Activated naive CD4-positive, alpha-beta T cell treated with anti-CD3 and anti-CD28 coated beads, Interleukin-2, amount 50 U/mL, for 24 hours (primary cell): Measurements from ENCODE around the gene C6orf89.

Experiments
- H3K27ac Mint-ChIP-seq: one replicate; pipeline ENCODE4 v1.8.0; 2021; ENCODE audit warnings: mild to moderate bottlenecking, mixed read lengths
- H3K27me3 Mint-ChIP-seq: one replicate; pipeline ENCODE4 v1.8.0; 2021; ENCODE audit warnings: mixed read lengths
- H3K36me3 Mint-ChIP-seq: one replicate; pipeline ENCODE4 v1.8.0; 2021; ENCODE audit warnings: mixed read lengths
- H3K4me1 Mint-ChIP-seq: one replicate; pipeline ENCODE4 v1.8.0; 2021; ENCODE audit warnings: mixed read lengths
- H3K4me3 Mint-ChIP-seq: one replicate; pipeline ENCODE4 v1.8.0; 2021; ENCODE audit warnings: mild to moderate bottlenecking, mixed read lengths
- H3K9me3 Mint-ChIP-seq: one replicate; pipeline ENCODE4 v1.8.0; 2021; ENCODE audit warnings: mixed read lengths

C6orf89 gene

GRCh38 chr6:36959555-36960250, 74.0 kb downstream of the C6orf89 start:
- H3K27me3 Mint-ChIP-seq, result no peaks in the 10 kb centered on the region
- no peak overlapping the region for H3K27ac Mint-ChIP-seq
- H3K4me1 Mint-ChIP-seq, result peaks cover 45% of the 10 kb centered on the region
- no peaks in the 10 kb centered on the region for H3K9me3 Mint-ChIP-seq
- no peaks in the 10 kb centered on the region for H3K36me3 Mint-ChIP-seq
- no peak overlapping the region for H3K4me3 Mint-ChIP-seq

GRCh38 chr6:36961441-36962435, 76.0 kb downstream of the C6orf89 start:
- peaks cover 37% of the 10 kb centered on the region for H3K4me1 Mint-ChIP-seq
- H3K27ac Mint-ChIP-seq, result no peak overlapping the region
- H3K36me3 Mint-ChIP-seq, result no peaks in the 10 kb centered on the region
- H3K9me3 Mint-ChIP-seq, result no peaks in the 10 kb centered on the region
- no peaks in the 10 kb centered on the region for H3K27me3 Mint-ChIP-seq
- no peak overlapping the region for H3K4me3 Mint-ChIP-seq

GRCh38 chr6:36962874-36963273, 77.1 kb downstream of the C6orf89 start:
- Mint-ChIP-seq H3K27ac (peak overlapping the region; percentile 47), H3K4me3 (peak overlapping the region; percentile 6), H3K4me1 (peaks cover 37% of the 10 kb centered on the region), H3K9me3 (no peaks in the 10 kb centered on the region), H3K36me3 (no peaks in the 10 kb centered on the region), H3K27me3 (no peaks in the 10 kb centered on the region)

- H3K27ac Mint-ChIP-seq, result peak overlapping the region; percentile 47
- H3K27me3 Mint-ChIP-seq, result no peaks in the 10 kb centered on the region
- no peak overlapping the region for H3K4me3 Mint-ChIP-seq
- no peaks in the 10 kb centered on the region for H3K36me3 Mint-ChIP-seq
- peaks cover 37% of the 10 kb centered on the region for H3K4me1 Mint-ChIP-seq
- H3K9me3 Mint-ChIP-seq, result no peaks in the 10 kb centered on the region
These were observed 77.9 kb downstream of the C6orf89 start for GRCh38 chr6:36963451-36964290.

- Mint-ChIP-seq H3K4me1 (peaks cover 37% of the 10 kb centered on the region), H3K27me3 (no peaks in the 10 kb centered on the region), H3K9me3 (no peaks in the 10 kb centered on the region), H3K27ac (no peak overlapping the region), H3K36me3 (no peaks in the 10 kb centered on the region), H3K4me3 (no peak overlapping the region)
These were observed 78.6 kb downstream of the C6orf89 start for GRCh38 chr6:36964349-36964748.

- Mint-ChIP-seq H3K4me3 (no peak overlapping the region), H3K4me1 (peaks cover 37% of the 10 kb centered on the region), H3K36me3 (peaks cover 3% of the 10 kb centered on the region), H3K27me3 (no peaks in the 10 kb centered on the region), H3K27ac (no peak overlapping the region), H3K9me3 (no peaks in the 10 kb centered on the region)
These were observed 79.2 kb downstream of the C6orf89 start for GRCh38 chr6:36964908-36965307.

- Mint-ChIP-seq H3K27ac (no peak overlapping the region), H3K9me3 (no peaks in the 10 kb centered on the region), H3K4me3 (no peak overlapping the region), H3K4me1 (peaks cover 27% of the 10 kb centered on the region), H3K27me3 (no peaks in the 10 kb centered on the region), H3K36me3 (peaks cover 9% of the 10 kb centered on the region)
These were observed 81.5 kb downstream of the C6orf89 start for GRCh38 chr6:36967301-36967700.

GRCh38 chr6:36967757-36968156, 82.0 kb downstream of the C6orf89 start:
- H3K27me3 Mint-ChIP-seq, result no peaks in the 10 kb centered on the region
- H3K4me1 Mint-ChIP-seq, result peaks cover 25% of the 10 kb centered on the region
- H3K4me3 Mint-ChIP-seq, result no peak overlapping the region
- no peak overlapping the region for H3K27ac Mint-ChIP-seq
- no peaks in the 10 kb centered on the region for H3K9me3 Mint-ChIP-seq
- H3K36me3 Mint-ChIP-seq, result peaks cover 9% of the 10 kb centered on the region

- peak overlapping the region; percentile 74 for H3K27ac Mint-ChIP-seq
- H3K4me1 Mint-ChIP-seq, result peaks cover 19% of the 10 kb centered on the region
- no peaks in the 10 kb centered on the region for H3K9me3 Mint-ChIP-seq
- peaks cover 9% of the 10 kb centered on the region for H3K36me3 Mint-ChIP-seq
- H3K4me3 Mint-ChIP-seq, result no peak overlapping the region
- no peaks in the 10 kb centered on the region for H3K27me3 Mint-ChIP-seq
These were observed 82.7 kb downstream of the C6orf89 start for GRCh38 chr6:36968266-36968977.

GRCh38 chr6:36969240-36969691, 83.5 kb downstream of the C6orf89 start:
- Mint-ChIP-seq H3K27ac (no peak overlapping the region), H3K27me3 (no peaks in the 10 kb centered on the region), H3K9me3 (no peaks in the 10 kb centered on the region), H3K4me1 (peaks cover 13% of the 10 kb centered on the region), H3K4me3 (no peak overlapping the region), H3K36me3 (peaks cover 9% of the 10 kb centered on the region)

- Mint-ChIP-seq H3K4me3 (no peak overlapping the region), H3K4me1 (peaks cover 5% of the 10 kb centered on the region), H3K9me3 (no peaks in the 10 kb centered on the region), H3K36me3 (peaks cover 9% of the 10 kb centered on the region), H3K27ac (no peak overlapping the region), H3K27me3 (no peaks in the 10 kb centered on the region)
These were observed 84.5 kb downstream of the C6orf89 start for GRCh38 chr6:36969988-36970891.

- Mint-ChIP-seq H3K27ac (no peak overlapping the region), H3K9me3 (no peaks in the 10 kb centered on the region), H3K4me1 (no peaks in the 10 kb centered on the region), H3K36me3 (peaks cover 12% of the 10 kb centered on the region), H3K4me3 (no peak overlapping the region), H3K27me3 (no peaks in the 10 kb centered on the region)
These were observed 85.4 kb downstream of the C6orf89 start for GRCh38 chr6:36970892-36971842.
